Activated T-cell treated with anti-CD3 and anti-CD28 coated beads, Interleukin-2, amount 50 U/mL, for 4 hours (primary cell): ENCODE results near the gene CLSTN2. TPM values are rescaled to one million over a fixed set of nuclear protein-coding genes. Genes with fewer than 3 reads are reported as not detected.

ENCODE experiments used
- ATAC-seq, 2 donors: fragments of 200-7000 bp; cut with Tn5 transposase; one replicate each; pipeline ENCODE4 v1.10.0; 2021
- DNase-seq: peaks from one replicate; pipeline ENCODE4 v3.0.0-alpha.2; 2020
- H3K27me3 Mint-ChIP-seq: one replicate; pipeline ENCODE4 v1.8.0; 2021; ENCODE audit warnings: low read depth, mixed read lengths
- H3K36me3 Mint-ChIP-seq: one replicate; pipeline ENCODE4 v1.8.0; 2022; ENCODE audit warnings: mixed read lengths; ENCODE audit not compliant: insufficient read depth
- H3K4me1 Mint-ChIP-seq: one replicate; pipeline ENCODE4 v1.8.0; 2021; ENCODE audit warnings: low read depth, mixed read lengths
- H3K4me3 Mint-ChIP-seq: one replicate; pipeline ENCODE4 v1.8.0; 2021; ENCODE audit warnings: mild to moderate bottlenecking, moderate library complexity, mixed read lengths
- H3K9me3 Mint-ChIP-seq: one replicate; pipeline ENCODE4 v1.8.0; 2021; ENCODE audit warnings: mixed read lengths
- total RNA-seq, 3 donors: library from RNA; stranded (reverse); gene quantifications; one replicate each; pipeline ENCODE4 v1.2.1, GENCODE V29; 2021

The CLSTN2 gene
- total RNA-seq, 3 donors from 2014 or later = under 0.01 to 0.10 (median 0.03) TPM

- no peaks in the 10 kb centered on the region for H3K36me3 Mint-ChIP-seq
- ATAC-seq (no peak), DNase-seq (no peak)
- H3K4me3 Mint-ChIP-seq = no peak overlapping the region
- peaks cover 6% of the 10 kb centered on the region for H3K27me3 Mint-ChIP-seq
- H3K4me1 Mint-ChIP-seq = no peaks in the 10 kb centered on the region
- H3K9me3 Mint-ChIP-seq = no peaks in the 10 kb centered on the region
Observed at GRCh38 chr3:140023616-140024530, 88.9 kb downstream of the CLSTN2 start.

DNA sequence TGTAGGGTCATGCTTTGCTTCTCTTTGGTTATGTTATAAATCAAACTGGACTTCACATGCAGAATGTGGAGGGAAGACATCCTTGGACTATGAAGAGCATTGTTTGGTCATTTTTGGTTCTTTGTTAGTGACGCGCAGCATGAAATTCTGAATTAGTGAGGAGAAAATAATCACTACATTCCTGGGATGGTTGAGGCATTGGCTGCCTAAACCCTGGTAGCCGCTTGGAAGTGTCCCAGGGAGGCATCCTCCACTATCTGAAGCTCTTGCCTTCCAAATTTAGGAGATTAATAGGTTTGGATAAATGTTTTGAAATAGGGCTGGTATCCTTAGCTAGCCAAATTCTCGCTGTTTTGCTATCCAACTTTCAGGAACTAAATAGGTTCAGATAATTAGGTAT is 96.2 kb downstream of the CLSTN2 start:
- Mint-ChIP-seq H3K9me3 (no peaks in the 10 kb centered on the region), H3K36me3 (no peaks in the 10 kb centered on the region), H3K4me3 (no peak overlapping the region), H3K27me3 (peaks cover 6% of the 10 kb centered on the region), H3K4me1 (no peaks in the 10 kb centered on the region)
- no peak for DNase-seq
- no peak for ATAC-seq

- no peaks in the 10 kb centered on the region for H3K36me3 Mint-ChIP-seq
- no peaks in the 10 kb centered on the region for H3K27me3 Mint-ChIP-seq
- H3K4me1 Mint-ChIP-seq = no peaks in the 10 kb centered on the region
- DNase-seq = no peak
- ATAC-seq = no peak
- no peak overlapping the region for H3K4me3 Mint-ChIP-seq
- no peaks in the 10 kb centered on the region for H3K9me3 Mint-ChIP-seq
Observed at GRCh38 chr3:140034058-140034457, 99.1 kb downstream of the CLSTN2 start.

DNA sequence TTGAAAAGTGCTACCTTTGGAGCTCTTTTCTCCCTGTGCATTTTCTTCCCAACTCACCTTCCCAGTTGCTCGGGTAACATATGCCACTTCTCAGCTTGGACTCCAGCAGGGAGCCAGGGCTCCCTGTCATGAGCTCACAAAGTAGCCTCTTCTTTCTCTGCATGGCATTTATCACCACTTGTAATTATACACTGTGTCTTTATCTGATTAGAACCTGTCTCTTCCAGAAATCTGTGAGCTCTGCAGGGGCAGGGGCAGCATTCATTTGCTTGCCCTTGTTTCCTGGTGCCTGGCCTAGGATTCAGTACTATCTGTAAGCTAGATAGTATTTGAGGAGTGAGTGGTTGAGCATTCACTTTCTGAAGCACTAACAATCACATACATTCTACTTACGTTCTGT is 100.9 kb downstream of the CLSTN2 start:
- no peaks in the 10 kb centered on the region for H3K27me3 Mint-ChIP-seq
- H3K4me1 Mint-ChIP-seq = no peaks in the 10 kb centered on the region
- H3K4me3 Mint-ChIP-seq = no peak overlapping the region
- DNase-seq = no peak
- ATAC-seq = no peak
- H3K36me3 Mint-ChIP-seq = no peaks in the 10 kb centered on the region
- no peaks in the 10 kb centered on the region for H3K9me3 Mint-ChIP-seq

- Mint-ChIP-seq H3K9me3 (no peaks in the 10 kb centered on the region), H3K4me3 (no peak overlapping the region), H3K27me3 (peaks cover 5% of the 10 kb centered on the region), H3K4me1 (no peaks in the 10 kb centered on the region), H3K36me3 (no peaks in the 10 kb centered on the region)
- ATAC-seq (no peak), DNase-seq (no peak)
Observed at GRCh38 chr3:140050396-140050795, 115.4 kb downstream of the CLSTN2 start.

- Mint-ChIP-seq H3K4me3 (no peak overlapping the region), H3K36me3 (no peaks in the 10 kb centered on the region)
Observed at GRCh38 chr3:140051019-140051957, 116.3 kb downstream of the CLSTN2 start.

DNA sequence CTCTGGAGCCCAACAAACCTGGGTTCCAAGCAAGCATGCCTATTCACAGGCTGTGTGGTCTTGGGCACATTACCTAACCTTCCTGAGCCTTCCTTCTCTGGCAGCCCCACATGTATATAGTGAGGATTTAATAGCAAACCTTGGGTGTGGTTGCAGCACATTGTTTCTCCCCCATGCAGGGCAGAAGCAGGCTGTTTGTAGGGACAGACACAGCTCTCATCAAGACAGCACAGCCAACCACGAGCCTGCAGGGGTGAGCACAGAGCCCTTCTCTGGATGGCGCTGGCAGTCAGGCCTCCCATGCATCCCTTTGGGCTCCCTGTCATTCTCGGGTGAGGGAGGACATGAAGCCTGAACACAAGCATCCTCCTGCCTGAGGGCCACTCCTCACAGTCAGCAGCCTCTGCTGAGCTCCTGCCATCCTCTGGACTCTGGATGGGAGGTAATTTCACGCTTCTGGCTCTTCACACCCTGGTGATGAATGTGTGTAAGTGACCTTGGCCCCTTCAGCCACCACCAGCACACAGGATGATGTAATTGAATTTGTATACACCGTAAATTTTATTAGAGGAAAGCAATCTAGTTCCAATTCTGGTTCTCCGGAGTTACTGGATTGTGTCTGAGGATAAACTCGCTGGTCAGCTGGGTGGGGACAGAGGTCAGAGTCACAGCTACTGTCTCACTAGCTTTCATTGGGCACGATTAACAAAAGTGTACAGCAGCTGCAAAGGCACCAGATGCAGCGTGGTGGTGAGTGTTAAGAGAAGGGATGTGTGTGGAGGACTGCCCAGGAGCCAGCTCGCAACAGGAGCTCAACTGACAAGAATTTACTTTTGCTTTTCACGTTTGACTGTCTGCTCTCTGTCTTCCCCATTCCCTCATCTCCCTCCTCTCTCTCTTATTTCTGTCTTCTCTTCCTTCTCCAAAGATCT is 118.1 kb downstream of the CLSTN2 start:
- Mint-ChIP-seq H3K4me3 (no peak overlapping the region), H3K4me1 (no peaks in the 10 kb centered on the region), H3K27me3 (peaks cover 5% of the 10 kb centered on the region), H3K9me3 (no peaks in the 10 kb centered on the region), H3K36me3 (no peaks in the 10 kb centered on the region)
- ATAC-seq = no peak
- no peak for DNase-seq

More at GRCh38 chr3:140051019-140051957, 116.3 kb downstream of the CLSTN2 start:
- peaks cover 5% of the 10 kb centered on the region for H3K27me3 Mint-ChIP-seq
- H3K4me1 Mint-ChIP-seq = no peaks in the 10 kb centered on the region
- DNase-seq = no peak
- no peak for ATAC-seq
- no peaks in the 10 kb centered on the region for H3K9me3 Mint-ChIP-seq

GRCh38 chr3:140053794-140054193 is 118.8 kb downstream of the CLSTN2 start:
- DNase-seq = no peak
- no peak overlapping the region for H3K4me3 Mint-ChIP-seq
- ATAC-seq = no peak
- no peaks in the 10 kb centered on the region for H3K4me1 Mint-ChIP-seq
- no peaks in the 10 kb centered on the region for H3K9me3 Mint-ChIP-seq
- H3K36me3 Mint-ChIP-seq = no peaks in the 10 kb centered on the region
- peaks cover 5% of the 10 kb centered on the region for H3K27me3 Mint-ChIP-seq

DNA sequence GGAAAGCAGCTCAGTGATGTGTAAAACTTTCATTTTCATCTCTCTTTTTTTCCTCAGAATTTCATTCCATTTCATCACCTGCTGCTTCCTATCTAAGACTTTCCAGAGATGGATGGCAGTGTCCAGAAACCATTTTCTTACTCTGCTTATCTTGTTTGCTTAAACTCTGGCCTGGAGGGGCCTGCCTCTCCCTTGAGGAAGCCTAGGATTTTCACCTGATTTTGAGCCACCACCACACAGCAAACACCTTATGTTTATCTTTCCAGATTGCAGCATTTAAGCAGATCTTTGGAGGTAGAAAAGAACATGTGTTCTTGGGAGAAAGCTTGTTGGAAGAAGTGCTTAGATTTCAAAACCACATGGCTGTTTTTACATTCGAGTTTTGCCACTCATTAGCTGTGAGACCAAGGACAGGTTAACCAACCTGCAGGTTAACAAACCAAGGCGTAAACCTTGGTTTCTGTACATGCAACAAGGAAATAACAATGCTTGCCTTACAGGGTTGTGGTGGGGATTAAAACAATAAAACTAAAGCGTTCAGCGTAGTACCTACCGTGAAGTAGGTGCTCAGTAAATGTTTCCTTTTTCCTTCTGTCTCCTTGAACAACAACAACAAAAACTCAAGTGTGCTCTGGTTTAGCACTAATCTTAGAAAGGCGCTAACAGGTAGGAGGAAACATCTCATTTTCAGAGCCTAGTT is 120.3 kb downstream of the CLSTN2 start:
- H3K4me1 Mint-ChIP-seq = no peaks in the 10 kb centered on the region
- H3K4me3 Mint-ChIP-seq = no peak overlapping the region
- ATAC-seq (no peak), DNase-seq (no peak)
- H3K36me3 Mint-ChIP-seq = no peaks in the 10 kb centered on the region
- peaks cover 4% of the 10 kb centered on the region for H3K27me3 Mint-ChIP-seq
- H3K9me3 Mint-ChIP-seq = no peaks in the 10 kb centered on the region

GRCh38 chr3:140056047-140056446 is 121.1 kb downstream of the CLSTN2 start:
- no peak for ATAC-seq
- no peak for DNase-seq
- Mint-ChIP-seq H3K36me3 (no peaks in the 10 kb centered on the region), H3K9me3 (no peaks in the 10 kb centered on the region), H3K4me3 (no peak overlapping the region), H3K4me1 (no peaks in the 10 kb centered on the region), H3K27me3 (peaks cover 3% of the 10 kb centered on the region)

GRCh38 chr3:140061211-140061610 is 126.2 kb downstream of the CLSTN2 start:
- Mint-ChIP-seq H3K4me3 (no peak overlapping the region), H3K9me3 (no peaks in the 10 kb centered on the region), H3K36me3 (no peaks in the 10 kb centered on the region), H3K27me3 (no peaks in the 10 kb centered on the region), H3K4me1 (no peaks in the 10 kb centered on the region)
- no peak for ATAC-seq
- DNase-seq = no peak

DNA sequence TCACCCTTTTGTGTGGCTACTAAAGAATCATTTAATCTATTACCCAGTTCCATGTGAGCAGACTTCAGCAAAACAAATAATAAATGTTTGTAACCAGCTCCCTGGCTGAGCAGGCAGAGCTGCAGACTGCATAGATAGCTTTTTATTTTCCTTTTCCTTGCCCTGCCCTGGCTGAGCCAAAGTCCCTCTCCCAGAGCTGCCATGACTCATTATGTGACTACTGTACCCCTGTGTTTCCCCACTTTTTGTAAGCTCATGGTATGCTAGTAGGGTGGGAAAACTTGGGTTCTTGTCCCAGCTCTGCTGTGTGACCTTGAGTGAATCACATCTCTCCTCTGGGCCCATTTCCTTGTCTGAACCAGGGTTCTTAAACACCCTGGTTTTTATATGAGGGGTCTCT is 127.5 kb downstream of the CLSTN2 start:
- Mint-ChIP-seq H3K27me3 (no peaks in the 10 kb centered on the region), H3K9me3 (no peaks in the 10 kb centered on the region), H3K36me3 (no peaks in the 10 kb centered on the region), H3K4me3 (no peak overlapping the region), H3K4me1 (no peaks in the 10 kb centered on the region)
- no peak for DNase-seq
- no peak for ATAC-seq

DNA sequence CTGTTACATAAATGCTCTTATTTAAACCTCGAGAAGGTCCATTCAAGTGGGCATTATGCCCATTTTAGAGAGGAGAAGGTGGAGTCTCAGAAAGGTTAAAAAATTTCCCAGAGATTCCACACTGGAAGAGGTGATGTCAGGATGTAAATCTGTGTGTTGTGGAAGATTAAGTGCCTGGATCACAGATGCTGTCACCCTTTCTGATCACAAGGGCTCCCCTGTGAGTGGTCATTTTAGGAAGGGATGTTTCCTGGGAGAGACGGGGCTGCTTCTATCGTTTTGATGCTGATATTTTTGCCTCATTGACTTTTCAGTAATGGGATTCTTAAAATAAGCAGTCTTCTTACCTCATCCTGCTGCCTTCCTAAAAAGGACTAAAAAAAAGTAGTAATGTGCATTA is 132.5 kb downstream of the CLSTN2 start:
- DNase-seq (no peak), ATAC-seq (no peak)
- H3K36me3 Mint-ChIP-seq = no peaks in the 10 kb centered on the region
- H3K9me3 Mint-ChIP-seq = no peaks in the 10 kb centered on the region
- H3K4me3 Mint-ChIP-seq = no peak overlapping the region
- no peaks in the 10 kb centered on the region for H3K4me1 Mint-ChIP-seq
- H3K27me3 Mint-ChIP-seq = no peaks in the 10 kb centered on the region
